Transverse colon (tissue), 4 donors: ENCODE data around the gene CDCA5.

Experiments used
- EP300 ChIP-seq: sonication (generic); formaldehyde crosslinking; IDR thresholded peaks from one replicate; pipeline ENCODE4 v1.6.1; 2017; ENCODE audit warnings: antibody characterized with exemption, low read depth
- POLR2A ChIP-seq: fragments of 450-650 bp; IDR thresholded peaks from one replicate; pipeline ENCODE4 v1.6.1; 2016; ENCODE audit warnings: antibody characterized with exemption, mild to moderate bottlenecking, moderate library complexity
- POLR2AphosphoS5 ChIP-seq, 3 donors: sonication (generic); formaldehyde crosslinking; IDR thresholded peaks; one replicate each; pipeline ENCODE4 v1.6.1; 2016; ENCODE audit warnings: antibody characterized with exemption in 3 of 3
- TF ChIP-seq, protein P1 (sequence below), 5 experiments: fragments of 200-600 bp in 3 of 5; fragments of 450-650 bp in 2 of 5; sonication (generic) in 3 of 5; IDR thresholded peaks; 1 replicate in 2 of 5; 2 replicates in 3 of 5; pipeline ENCODE4 v1.5.1; 2016 to 2017; ENCODE audit warnings: antibody characterized with exemption in 5 of 5, inconsistent platforms in 3 of 5, mild to moderate bottlenecking in 2 of 5, moderate library complexity in 1 of 5

GRCh38 chr11:65118097-65118837 is 34.4 kb upstream of the CDCA5 start:
- no peak for TF ChIP-seq POLR2AphosphoS5 (IDR thresholded peaks at IDR 0.05)
- TF ChIP-seq, protein P1, sequence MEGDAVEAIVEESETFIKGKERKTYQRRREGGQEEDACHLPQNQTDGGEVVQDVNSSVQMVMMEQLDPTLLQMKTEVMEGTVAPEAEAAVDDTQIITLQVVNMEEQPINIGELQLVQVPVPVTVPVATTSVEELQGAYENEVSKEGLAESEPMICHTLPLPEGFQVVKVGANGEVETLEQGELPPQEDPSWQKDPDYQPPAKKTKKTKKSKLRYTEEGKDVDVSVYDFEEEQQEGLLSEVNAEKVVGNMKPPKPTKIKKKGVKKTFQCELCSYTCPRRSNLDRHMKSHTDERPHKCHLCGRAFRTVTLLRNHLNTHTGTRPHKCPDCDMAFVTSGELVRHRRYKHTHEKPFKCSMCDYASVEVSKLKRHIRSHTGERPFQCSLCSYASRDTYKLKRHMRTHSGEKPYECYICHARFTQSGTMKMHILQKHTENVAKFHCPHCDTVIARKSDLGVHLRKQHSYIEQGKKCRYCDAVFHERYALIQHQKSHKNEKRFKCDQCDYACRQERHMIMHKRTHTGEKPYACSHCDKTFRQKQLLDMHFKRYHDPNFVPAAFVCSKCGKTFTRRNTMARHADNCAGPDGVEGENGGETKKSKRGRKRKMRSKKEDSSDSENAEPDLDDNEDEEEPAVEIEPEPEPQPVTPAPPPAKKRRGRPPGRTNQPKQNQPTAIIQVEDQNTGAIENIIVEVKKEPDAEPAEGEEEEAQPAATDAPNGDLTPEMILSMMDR (IDR thresholded peaks at IDR 0.05): no peak
- no peak for TF ChIP-seq POLR2A
- no peak for TF ChIP-seq EP300
